Suprapubic skin (tissue), 4 donors: ENCODE measurements around the gene IZUMO2.

Experiments used
- EP300 ChIP-seq: sonication (generic); formaldehyde crosslinking; IDR thresholded peaks from one replicate; pipeline ENCODE4 v1.6.1; 2017; ENCODE audit warnings: antibody characterized with exemption
- POLR2A ChIP-seq, 2 donors: fragments of 450-650 bp; IDR thresholded peaks; one replicate each; pipeline ENCODE4 v1.6.1; 2017; ENCODE audit warnings: antibody characterized with exemption in 2 of 2, mild to moderate bottlenecking in 2 of 2, moderate library complexity in 2 of 2
- POLR2AphosphoS5 ChIP-seq, 3 donors: sonication (generic); formaldehyde crosslinking; IDR thresholded peaks; one replicate each; pipeline ENCODE4 v1.6.1; 2017; ENCODE audit warnings: antibody characterized with exemption in 3 of 3
- TF ChIP-seq, protein P1 (sequence below), 2 donors: fragments of 200-600 bp in 1 of 2; fragments of 450-650 bp in 1 of 2; sonication (generic) in 1 of 2; IDR thresholded peaks; one replicate each; pipeline ENCODE4 v1.5.1; 2016 to 2019; ENCODE audit warnings: antibody characterized with exemption in 2 of 2, mild to moderate bottlenecking in 1 of 2, moderate library complexity in 1 of 2

- TF ChIP-seq, protein P1, sequence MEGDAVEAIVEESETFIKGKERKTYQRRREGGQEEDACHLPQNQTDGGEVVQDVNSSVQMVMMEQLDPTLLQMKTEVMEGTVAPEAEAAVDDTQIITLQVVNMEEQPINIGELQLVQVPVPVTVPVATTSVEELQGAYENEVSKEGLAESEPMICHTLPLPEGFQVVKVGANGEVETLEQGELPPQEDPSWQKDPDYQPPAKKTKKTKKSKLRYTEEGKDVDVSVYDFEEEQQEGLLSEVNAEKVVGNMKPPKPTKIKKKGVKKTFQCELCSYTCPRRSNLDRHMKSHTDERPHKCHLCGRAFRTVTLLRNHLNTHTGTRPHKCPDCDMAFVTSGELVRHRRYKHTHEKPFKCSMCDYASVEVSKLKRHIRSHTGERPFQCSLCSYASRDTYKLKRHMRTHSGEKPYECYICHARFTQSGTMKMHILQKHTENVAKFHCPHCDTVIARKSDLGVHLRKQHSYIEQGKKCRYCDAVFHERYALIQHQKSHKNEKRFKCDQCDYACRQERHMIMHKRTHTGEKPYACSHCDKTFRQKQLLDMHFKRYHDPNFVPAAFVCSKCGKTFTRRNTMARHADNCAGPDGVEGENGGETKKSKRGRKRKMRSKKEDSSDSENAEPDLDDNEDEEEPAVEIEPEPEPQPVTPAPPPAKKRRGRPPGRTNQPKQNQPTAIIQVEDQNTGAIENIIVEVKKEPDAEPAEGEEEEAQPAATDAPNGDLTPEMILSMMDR (IDR thresholded peaks at IDR 0.05) = no peak
- TF ChIP-seq POLR2A (IDR thresholded peaks at IDR 0.05) = no peak
- no peak for TF ChIP-seq POLR2AphosphoS5 (IDR thresholded peaks at IDR 0.05)
- TF ChIP-seq EP300 = no peak
Observed at GRCh38 chr19:50209131-50209530, 46.0 kb upstream of the IZUMO2 start.
